GM21360 (cell line): ENCODE data around the gene LSAMP.

Experiments
- ATAC-seq: cut with Tn5 transposase; IDR thresholded peaks from one replicate; pipeline ENCODE4 v1.9.1; 2021; ENCODE audit warnings: mild to moderate bottlenecking, moderate library complexity; ENCODE audit not compliant: unreplicated experiment

LSAMP gene

DNA sequence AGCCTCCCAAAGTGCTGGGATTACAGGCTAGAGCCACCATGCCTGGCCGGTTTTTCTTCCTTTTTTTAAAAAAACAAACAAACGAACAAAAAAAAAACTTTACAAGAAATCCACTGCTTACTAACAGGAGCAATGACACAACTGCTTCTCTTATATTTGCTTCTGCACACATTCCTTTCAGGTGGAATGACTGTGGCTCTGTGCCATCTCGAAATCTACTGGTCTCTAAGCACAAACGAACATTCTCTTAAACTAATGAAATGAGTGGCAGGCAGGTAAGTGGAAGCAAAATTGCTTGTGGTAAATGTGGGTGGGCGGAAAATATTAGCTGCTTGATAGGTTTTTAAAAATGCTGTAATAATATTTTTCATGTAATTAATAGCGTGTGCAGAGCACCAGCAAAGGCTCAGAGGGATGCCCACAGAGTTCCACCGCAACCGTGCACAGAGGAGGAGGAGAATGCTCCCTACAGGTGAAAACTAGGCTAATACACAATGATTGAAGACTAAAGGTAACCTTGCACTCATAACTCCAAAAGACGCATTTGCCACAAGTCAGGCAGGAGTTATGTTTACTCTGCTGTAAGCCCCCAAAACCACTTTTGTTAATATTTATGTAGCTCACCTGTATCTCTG, 77.4 kb downstream of the LSAMP start:
- ATAC-seq = no peak

DNA sequence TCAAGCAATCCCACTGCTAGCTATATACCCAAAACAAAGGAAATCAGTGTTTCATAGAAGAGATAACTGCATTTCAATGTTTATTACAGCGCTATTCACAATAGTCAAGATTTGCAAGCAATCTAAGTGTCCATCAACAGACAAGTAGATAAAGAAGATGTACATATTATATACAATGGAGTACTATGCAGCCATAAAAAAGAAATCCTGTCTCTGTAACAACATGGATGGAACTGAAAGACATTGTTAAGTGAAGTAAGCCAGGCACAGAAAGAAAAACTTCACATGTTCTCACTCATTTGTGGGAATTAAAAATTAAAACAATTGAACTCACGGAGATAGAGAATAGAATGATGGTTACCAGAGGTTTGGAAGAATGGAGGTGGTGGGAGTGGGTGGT, 89.2 kb downstream of the LSAMP start:
- no peak for ATAC-seq

DNA sequence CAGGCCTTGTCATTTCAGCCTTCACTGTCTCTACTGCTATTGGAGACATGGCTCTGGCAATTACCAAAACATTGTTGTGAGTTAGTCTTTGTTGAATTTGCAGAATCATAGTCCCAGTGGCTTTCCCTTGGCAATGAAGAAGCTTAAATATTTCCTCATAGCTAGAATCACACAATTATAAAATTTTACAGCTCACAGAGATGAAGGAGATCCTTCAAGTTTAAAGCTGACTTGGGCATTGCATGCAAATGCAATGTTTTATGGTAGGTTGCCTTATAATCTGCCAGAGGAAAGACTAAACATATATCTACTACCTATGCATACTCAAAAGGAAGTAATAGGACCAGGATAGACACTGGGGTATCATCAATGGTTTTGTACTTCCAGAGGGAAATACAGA, 90.9 kb downstream of the LSAMP start:
- ATAC-seq = no peak

DNA sequence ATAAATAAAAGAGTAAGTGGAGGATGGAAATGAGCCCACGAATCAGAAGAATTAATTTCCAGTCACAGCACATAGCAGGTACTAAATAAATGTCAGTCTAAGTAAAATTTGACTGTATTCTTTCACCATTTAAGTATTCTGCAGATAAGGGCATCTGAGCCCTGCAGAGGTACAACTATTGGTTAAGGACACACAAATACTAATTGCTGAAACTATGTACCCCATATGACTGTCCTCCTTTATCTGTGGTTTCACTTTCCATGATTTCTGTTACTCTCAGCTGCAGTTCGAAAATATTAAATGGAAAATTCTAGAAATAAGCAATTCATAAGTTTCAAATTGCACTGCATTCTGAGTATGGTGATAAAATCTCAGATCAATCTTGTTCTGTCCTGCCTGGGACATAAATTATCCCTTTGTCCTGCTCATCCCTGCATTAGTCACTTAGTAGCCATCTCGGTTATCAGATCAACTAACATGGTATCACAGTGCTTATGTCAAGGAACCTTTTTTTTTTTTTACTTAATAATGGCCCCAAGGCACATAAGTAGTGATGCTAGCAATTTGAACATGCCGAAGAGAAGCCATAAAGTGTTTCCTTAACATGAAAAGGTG, 95.1 kb downstream of the LSAMP start:
- no peak for ATAC-seq

DNA sequence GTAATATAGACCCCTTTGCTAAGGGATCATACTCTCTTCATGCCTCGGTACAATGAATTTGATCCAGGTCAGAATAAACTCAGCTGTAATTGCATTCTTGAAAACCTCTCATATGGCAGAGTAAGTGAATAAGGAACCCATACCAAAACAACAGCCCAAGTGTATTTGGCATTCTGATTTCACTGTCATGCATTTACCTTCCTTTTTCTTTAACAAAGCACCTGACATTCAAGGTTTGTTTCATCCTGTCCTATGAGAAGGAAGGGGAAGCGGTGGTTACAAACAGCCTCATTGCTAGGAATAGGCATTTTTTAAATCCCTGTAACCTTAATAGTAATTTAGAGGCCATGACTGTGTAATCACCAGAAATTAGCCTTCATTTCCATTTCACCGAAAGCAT, 97.1 kb downstream of the LSAMP start:
- no peak for ATAC-seq

DNA sequence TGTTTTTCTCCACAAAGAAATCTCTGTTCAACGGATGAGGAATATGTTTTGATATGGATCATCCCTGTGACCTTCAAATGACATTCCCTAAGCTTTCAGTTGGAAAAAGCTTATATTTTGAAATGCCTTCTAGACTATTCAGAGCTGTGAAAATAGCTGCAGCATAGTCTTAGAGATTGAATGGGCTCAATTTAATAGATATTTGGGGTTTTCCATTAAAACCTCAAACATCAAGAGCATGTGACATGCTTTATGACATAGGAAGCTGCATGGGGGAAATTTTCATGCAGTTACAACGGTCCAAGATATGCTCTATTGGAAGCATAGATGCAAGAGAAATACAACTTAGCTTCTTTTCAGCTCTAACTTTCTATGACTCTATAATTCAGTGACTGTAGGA, 102.8 kb downstream of the LSAMP start:
- ATAC-seq = no peak

DNA sequence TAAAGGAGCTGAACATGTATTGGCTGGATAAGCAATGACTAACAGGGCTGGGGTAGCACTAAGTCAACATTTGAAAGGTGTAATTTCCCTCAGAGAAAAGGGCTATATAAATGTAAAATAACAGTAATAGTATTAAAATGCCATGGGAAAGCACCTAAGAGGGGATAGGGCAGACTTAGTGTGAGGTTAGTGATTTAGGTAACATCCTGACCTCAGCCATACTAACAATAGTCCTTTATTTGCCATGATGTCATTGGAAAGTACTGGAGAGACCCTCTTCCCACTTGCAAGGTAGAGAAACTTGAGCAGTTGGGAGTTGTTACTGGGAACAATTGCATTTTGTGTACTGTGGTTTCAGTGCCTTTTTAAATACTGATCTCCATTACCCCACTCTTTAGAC, 103.4 kb downstream of the LSAMP start:
- no peak for ATAC-seq

DNA sequence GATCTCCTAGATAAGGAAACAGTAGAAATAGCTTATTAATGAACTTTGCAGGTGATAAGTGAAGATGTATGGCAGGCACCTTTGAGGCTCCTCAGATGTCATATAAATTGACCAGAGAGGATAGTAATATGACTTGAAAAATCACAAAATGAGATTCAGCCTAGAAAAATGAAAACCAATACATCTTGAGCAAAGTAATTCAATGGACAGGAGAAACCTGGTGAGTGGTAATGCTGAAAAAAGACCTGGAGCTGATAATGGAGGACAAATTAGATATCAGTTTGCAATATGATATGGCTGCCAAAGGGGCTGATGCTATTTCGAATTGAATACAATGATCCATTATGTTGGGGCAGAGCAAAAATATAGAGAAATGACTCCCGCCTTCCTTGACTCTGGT, 103.9 kb downstream of the LSAMP start:
- ATAC-seq = no peak

DNA sequence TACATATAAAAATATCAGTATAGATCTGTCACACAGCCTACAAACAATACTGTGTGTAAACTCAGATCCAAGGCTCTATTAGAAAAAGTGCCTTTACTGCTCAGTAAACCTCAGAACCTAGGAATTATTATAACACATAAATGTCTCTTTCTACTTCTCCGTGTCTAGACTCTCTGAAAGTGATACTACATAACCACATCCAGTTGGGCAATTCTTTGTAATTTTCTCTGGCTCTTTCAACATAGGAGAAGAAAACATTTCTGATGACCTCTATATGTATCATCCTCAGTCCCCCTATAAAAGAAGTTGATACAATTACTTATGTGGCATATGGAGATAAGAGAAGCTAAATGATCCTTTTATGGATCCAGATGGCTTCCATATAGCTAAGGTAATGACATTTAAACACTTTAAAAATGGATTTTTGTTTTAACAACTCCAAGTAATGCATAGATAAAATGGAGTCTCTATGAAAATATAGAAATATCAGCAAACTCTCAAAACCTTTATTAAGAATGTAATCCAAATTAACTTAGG, 104.5 kb downstream of the LSAMP start:
- ATAC-seq = no peak

DNA sequence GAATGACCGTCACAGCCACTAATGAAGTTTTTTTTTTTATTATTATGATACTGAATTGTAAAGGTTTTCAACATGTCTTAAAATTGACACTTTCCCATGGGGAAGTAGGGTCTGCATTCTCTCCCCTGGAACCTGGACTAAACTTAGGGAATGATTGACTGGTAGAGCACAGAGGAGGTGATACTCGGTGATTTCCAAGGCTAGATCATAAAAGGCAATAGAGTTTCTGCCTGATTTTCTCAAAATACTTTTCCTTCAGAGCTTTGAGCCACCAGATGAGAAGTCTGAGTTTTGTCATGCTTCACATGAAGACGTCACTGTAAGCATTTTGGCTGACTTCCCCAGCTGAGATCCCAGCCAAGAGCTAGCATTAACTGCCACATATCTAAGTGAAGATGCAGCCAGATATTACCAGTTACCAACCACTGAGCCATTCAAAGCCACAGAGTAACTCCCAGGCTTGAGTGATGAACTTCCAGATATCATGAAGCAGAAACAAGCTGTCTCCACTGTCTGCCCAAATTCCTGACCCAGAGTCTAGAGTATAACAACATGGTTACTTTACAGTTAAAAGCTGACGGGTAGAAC, 105.8 kb downstream of the LSAMP start:
- ATAC-seq = no peak

DNA sequence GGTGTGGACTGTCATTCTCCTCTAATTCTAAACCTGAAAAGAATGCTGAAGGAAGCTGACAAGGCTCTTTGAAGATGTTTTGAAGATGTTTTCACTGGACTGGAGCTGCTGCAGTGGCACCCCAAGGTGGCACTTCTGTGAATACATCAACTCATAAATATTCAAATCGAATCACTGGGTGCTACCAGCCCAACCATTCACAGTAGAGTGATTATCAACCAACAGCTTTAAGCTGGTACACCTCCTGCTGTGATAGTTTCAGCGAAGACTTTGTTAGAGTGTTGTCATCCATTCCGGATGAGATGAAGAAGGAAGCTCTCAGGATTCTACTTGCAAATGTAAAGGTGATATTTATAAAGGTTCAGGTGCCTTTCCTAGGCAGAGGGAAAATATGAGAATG, 106.6 kb downstream of the LSAMP start:
- ATAC-seq = no peak

DNA sequence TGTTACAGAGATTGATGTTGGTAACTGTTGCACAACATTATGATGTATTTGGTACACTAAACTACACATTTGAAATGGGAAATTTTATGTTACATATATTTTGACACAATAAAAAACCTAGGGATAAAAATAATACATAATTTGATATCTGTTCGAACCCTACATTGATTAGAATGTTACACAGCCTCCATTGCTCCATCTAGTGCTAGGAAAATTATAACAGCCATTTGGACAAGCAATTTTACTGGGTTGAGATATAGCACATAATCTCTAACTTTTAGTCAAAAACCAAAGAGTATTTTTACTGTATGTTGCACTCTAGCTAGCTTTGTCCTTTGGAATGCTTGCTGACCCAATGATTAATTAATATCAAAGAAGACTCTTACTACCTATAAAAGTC, 108.1 kb downstream of the LSAMP start:
- no peak for ATAC-seq

DNA sequence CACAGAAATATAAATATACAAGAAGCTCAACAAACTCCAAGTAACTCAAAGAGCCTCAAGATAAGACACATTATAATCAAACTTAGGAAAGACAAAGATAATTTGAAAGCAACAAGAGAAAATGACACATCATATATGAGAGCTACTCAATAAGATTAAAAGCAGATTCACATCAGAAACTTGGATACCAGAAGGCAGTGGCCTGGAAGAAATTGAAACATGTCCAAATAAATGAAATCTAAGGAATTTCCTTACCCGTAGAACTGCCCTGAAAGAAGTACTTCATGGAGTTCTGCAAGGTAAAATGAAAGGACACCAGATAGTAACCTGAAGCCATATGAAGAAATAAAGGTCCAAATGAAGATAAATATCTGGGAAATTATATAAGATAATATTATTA, 113.9 kb downstream of the LSAMP start:
- ATAC-seq = no peak

DNA sequence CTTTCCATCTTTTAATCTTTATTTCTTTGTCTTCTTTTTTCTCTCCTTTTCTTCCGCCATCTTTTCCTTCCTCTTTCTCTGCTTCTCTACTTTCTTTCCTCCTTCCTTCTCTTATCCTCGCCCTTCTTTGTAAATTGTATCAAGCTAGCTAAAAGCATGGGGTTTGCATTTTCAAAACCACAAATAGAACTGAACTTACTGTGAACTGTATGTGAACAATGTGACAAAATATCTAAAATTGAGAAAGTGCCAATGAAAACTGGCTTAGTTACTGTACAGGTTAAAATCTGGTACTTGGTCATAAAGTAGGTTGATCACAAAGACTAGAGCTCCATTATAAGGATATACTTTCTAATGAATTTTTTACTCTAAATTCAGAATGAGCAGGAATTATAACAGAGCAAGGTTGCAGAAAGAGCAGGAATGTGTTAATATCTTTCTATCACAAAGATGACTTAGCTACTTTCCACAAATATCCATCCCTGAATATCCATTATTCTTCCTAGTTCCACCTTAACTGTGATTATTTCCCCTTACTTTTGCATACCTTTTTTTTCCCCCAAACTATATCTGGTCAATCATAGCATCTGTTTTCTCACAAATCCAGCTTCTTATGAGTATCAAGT, 122.4 kb downstream of the LSAMP start:
- ATAC-seq = no peak

DNA sequence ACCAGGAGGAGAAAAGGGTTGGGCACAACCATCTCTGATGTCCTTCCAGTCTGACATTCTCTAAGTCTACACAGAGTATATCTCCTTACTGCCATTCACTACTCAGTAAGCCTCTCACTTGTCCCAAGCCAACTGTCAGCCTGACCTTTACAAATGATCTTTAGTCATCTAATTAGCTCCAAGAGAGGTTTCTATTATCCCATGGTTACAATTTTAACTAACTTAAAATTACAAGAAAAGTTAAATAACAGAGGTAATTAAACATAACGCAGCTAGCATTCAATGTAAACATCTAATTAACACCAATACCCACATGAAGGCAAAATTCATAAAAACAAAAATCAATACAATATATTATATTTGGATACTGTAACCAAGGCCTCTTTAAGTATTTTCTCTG, 126.9 kb downstream of the LSAMP start:
- no peak for ATAC-seq

DNA sequence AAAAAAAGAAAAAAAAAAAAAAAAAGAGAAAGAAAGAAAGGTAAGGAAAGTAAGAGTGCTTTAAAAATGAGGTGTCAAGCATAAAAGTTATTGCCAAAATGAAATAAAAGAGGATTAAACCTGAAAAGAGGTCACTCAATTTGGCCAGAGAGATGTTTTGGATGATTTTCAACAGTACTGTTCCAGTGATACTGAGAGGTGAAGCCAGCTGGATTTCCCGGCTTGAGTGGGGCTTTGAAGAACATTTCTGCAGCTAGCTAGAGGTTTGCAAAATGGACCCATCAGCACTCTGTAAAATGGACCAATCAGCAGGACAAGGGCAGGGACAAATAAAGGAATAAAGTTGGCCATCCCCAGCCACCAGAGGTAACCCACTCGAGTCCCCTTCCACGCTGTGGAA, 128.5 kb downstream of the LSAMP start:
- ATAC-seq = no peak

DNA sequence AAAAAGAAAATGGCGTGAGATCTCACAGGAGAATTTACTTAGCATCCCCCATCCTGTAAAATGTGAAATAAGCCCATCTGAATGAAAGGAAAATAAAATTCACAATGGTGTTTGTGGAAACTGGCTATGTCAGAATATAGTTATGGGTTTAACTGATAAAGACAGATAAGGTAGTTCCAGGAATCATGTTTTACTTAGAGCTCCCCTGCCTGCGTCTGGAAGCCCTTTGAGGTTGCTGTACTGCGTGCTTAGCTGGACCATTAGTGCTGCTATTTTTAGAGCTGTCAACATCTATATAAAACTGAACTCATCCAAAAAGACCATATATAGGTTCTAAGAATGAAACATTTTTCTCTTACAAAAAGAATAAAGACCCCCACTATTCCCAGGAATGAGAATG, 130.8 kb downstream of the LSAMP start:
- no peak for ATAC-seq

DNA sequence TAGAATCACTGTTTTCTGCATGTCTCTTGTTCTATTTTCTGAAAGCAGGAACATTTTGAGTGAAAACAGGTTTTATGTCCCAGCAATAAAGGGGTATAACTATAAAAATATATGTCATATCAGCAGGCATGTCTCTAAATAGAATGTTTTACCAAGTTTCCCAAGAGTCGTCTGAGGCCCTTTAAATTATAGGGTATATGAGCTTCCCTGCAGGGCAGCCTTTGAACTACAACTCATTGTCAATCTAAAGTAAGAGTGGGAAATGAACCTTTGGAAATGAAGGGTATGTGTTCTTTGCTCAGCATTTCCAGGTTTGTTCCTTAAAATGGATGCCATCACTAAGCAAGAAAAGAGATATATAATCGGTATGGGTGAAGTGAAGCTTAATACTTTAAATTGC, 138.6 kb downstream of the LSAMP start:
- ATAC-seq = no peak

DNA sequence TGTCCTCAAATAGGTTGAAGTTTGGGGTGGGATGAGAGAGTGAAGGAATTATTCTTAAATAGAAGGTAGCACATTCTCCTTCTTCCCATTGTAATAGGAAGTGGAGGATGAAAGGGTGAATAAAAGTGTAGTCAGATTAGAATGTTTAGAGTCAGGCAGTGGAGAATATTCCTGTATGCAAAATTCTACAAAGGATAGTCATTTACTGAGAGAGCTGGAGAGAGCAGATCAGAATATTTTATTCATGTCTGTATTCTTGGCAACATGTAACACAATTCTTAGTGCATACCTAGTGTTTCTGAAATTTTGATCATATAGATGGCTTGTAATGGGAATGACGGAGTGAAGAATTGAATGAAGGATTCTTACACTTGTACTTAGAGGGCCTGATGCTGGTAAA, 139.1 kb downstream of the LSAMP start:
- no peak for ATAC-seq

DNA sequence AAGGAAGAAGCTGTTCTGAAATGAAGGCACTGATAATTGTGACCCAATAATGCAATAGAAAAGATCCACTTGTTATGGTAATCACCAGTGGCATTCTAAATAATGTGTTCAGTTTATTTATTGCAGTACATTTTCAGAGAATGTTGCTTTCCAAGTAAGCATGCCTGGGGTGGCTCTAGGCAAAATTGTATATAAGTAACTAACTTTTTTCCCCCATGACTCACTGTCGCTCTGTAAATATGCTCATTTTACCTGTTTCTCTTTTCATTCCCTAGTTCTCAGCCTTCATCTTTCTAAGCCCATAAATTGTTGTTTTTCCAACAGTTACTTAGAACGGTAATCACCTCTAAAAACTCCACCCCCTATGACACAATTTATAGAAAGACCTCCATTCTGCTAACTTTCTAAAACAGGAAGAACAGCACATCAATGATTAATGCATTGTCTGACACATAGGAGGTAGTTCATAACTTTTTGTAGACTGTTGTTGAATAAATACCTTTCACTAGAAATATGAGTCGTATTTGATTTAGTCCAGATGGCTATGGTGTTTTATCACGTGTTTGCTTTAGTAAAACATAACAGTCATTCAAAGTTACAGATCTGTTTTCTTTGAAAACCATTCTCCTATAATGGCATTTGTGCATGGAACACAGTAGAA, 143.1 kb downstream of the LSAMP start:
- no peak for ATAC-seq

DNA sequence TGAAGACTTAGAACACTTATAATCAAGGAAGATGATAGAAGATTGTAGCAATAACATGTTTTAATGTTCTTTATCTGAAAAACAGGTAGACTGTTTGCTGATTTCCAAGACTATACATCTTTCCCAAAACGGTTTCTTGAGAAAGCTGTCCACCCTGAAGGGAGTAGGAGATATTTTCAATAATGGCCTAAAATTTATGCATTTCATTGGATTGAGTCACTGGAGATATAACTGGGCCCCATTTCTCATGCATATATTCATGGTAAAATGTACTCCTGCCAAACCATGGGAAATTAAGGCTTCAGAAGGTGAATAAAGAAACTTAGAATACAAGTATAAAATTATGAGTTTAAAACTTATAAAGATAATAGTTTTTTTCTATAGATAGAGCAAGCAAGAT, 143.9 kb downstream of the LSAMP start:
- ATAC-seq = no peak

DNA sequence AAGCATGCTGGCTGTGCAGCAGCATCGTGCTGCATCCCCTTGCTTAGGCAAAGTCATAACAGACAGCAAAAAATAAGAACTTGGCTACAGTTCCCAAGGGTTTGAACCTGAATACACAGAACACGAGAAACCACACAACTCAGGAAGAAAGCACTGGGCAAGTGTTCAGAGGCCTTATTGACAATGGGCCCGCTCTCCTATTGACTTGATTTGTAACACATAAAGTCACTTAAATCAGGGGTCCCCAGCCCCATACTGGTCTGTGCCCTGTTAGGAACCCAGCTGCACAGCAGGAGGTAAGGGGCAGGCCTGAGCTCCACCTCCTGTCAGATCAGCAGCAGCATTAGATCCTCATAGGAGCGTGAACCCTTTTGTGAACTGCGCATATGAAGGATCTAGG, 145.1 kb downstream of the LSAMP start:
- no peak for ATAC-seq
